ENCODE measurements around the gene G6PC2. TPM values are rescaled to one million over a fixed set of nuclear protein-coding genes. Genes with fewer than 3 reads are reported as not detected.

G6PC2 gene
- total RNA-seq, 1 donor: under 0.01 TPM

DNA sequence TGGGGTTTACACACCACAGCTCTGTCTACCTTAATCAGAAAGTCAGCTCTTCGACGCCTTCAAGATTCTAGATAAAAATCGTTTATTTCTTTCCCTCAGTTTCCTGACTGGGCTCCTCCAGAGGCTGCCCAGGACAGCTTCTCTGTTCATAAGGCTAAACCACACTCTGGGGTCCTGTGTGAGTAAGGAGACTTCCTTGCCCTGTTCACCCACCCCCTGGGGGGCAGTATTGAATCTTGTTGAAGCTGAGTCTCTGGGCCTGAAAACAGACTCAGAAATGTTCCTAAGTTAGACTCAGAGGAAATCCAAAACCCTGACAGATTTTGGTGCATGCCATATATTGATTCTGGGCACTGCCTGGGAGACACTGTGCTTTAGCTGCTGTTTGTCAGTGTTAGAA, 43.0 kb downstream of the G6PC2 start:
- DNase-seq (ENCODE audit: low read depth in 2 of 3, low spot score in 2 of 3): no peak

DNA sequence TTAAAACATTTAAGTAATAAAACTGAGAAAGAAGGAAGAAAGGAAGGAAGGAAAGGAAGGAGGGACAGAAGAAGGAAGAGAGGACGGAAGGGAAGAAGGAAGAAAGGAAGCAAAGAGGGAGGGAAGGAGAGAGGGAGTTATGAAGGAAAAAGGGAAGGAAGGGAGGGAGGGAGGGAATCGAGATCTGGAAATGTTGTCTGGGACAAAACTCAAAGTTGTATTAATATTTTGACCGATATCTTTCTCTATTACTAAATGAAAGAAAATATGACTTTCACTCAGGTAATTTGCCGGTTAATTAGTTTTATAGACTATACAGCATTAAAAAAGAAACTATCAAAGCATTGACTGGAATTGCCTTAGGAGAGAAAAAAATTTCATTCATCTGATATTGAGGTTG, 44.4 kb downstream of the G6PC2 start:
- no peak for DNase-seq (ENCODE audit: low read depth in 2 of 3, low spot score in 2 of 3)

DNA sequence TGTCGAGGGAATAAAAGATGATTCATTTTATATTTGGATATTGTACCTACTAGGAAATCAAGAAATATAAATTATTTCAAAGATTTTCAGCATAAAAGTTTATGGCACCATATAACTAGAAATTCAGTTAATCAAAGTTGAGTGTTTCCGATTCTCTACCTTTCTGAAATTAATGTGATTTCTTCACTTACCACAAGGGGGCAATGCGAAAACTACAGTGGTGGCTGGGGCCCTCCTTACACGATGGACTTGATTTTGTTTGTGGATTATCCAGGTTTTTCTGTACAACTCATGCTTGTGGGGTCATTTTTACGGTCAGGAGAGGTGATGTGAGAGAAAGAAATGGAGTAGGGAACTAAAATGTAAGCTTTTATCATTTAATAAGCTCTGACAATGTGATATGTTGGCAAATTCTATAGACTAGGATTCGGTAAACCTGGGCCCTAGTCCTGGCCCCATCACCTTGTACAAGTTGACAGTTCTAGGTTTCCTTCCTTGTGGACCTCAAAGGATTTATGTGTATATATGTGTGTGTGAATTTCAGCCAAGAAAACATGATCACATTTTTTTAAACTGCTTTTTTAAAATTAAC, 47.6 kb downstream of the G6PC2 start:
- peak in 1 of 3 donors; percentile 32 for DNase-seq (ENCODE audit: low read depth in 2 of 3, low spot score in 2 of 3)

DNA sequence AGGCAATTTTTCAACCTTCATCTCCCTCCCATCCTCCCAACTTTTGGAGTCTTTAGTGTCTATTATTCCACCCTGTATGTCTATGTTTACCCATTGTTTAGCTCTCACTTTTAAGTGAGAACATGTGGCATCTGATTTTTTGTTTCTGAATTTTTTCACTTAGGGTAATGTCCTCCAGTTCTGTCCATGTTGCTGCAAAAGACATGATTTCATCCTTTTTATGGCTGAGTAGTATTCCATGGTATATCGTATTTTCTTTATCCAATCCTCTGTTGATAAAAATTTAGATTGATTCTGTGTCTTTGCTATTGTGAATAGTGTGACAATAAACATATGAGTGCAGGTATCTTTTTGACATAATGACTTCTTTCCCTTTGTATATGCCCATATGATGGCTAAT, 48.2 kb downstream of the G6PC2 start:
- no peak for DNase-seq (ENCODE audit: low read depth in 2 of 3, low spot score in 2 of 3)

DNA sequence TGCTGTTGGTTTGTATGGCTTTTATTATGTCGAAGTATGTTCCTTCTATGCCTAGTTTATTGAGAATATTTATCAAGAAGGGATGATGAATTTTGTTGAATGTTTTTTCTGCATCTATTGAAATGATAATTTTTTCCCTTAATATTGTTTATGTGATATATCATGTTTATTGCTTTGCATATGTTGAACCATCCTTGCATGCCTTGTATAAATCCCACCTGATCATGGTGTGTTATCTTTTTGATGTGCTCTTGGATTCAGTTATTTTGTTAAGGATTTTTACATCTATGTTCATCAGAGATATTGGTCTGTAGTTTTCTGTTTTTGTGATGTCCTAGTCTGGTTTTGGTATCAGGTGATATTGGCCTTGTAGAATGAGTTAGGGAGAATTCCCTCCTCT, 50.8 kb downstream of the G6PC2 start:
- no peak for DNase-seq (ENCODE audit: low read depth in 2 of 3, low spot score in 2 of 3)

DNA sequence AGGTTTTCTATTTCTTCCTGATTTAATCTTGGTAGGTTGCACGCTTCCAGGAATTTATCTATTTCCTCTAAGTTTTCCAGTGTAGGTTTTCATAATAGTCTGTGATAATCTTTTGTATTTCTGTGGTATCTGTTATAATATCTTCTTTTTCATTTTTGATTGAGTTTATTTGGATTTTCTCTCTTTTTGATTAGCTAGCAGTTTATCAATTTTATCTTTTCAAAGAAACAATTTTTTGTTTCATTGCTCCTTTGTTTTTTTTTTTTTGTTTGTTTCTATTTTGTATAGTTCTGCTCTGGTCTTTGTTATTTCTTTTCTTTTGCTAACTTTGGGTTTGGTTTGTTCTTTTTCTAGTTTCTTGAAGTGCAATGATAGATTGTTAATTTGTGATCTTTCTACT, 51.3 kb downstream of the G6PC2 start:
- no peak for DNase-seq (ENCODE audit: low read depth in 2 of 3, low spot score in 2 of 3)

DNA sequence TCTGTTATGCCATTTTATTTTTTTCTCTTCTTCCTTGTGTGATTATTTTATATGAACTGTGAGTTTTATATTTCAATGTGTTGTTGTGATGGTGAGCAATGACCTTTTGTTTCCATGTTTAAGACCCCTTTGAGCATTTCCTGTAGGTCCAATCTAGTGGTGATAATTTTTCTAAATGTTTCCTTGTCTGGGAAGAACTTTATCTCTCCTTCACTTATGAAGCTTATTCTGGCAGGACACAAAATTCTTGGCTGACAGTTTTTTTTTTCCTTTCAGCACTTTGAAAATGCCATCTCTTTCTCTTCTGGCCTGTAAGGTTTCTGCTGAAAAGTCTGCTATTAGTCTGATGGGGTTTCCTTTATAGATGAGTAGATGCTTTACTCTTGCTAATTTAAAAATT, 53.2 kb downstream of the G6PC2 start:
- no peak for DNase-seq (ENCODE audit: low read depth in 2 of 3, low spot score in 2 of 3)

DNA sequence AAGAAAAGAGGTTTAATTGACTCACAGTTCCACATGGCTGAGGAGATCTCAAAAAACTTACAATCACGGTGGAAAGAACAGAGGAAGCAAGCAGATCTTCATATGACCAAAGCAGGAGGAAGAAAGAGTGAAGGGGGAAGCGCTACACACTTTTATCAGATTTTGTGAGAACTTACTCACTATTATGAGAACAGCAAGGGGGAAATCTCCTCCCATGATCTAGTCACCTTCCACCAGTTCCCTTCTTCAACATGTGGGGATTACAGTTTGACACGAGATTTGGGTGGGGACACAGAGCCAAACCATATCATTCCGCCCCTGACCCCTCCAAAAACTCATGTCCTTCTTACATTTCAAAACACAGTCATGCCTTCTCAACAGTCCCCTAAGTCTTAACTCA, 54.2 kb downstream of the G6PC2 start:
- no peak for DNase-seq (ENCODE audit: low read depth in 2 of 3, low spot score in 2 of 3)

DNA sequence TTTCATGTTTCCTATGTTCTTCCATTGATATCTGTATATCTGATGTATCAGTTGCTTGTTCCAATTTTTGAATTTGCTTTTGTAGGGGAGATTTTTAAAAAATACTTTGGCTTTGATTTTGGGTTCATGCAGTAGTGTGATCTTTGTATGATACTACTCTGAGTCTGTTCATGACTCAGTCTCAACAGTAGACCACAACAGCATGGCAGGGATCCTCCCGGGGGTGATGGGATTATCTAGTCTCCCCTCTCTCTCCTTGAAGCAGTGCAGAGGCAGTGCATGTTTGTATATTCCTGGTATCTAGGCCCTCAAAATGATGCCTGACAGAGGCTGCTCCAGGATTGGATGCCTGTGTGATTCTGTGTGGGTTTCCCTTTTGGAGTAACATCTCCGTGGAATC, 55.3 kb downstream of the G6PC2 start:
- DNase-seq (ENCODE audit: low read depth in 2 of 3, low spot score in 2 of 3): no peak

Other genes with a start within 250 kb of the G6PC2 start
- gene NOSTRIN, start 98.7 kb upstream of the G6PC2 start, total RNA-seq: 0.27 TPM
- 0.27 TPM for gene SPC25, start 10.9 kb upstream of the G6PC2 start, total RNA-seq
- gene ABCB11, start 130.0 kb downstream of the G6PC2 start, total RNA-seq: 0.27 TPM
- gene DHRS9, start 168.3 kb downstream of the G6PC2 start, total RNA-seq: 1.9 TPM